Gastroesophageal sphincter (tissue), 3 donors: ENCODE data around the gene NXNL2.

Experiments used
- POLR2AphosphoS5 ChIP-seq: sonication (generic); formaldehyde crosslinking; IDR thresholded peaks from one replicate; pipeline ENCODE4 v1.6.1; 2017; ENCODE audit warnings: antibody characterized with exemption
- TF ChIP-seq, protein P1 (sequence below), 4 experiments: fragments of 200-600 bp in 2 of 4; fragments of 450-650 bp in 2 of 4; sonication (generic) in 1 of 4; IDR thresholded peaks; one replicate each; pipeline ENCODE4 v1.5.1; 2017 to 2019; ENCODE audit warnings: antibody characterized with exemption in 4 of 4, mild to moderate bottlenecking in 2 of 4, moderate library complexity in 2 of 4

DNA sequence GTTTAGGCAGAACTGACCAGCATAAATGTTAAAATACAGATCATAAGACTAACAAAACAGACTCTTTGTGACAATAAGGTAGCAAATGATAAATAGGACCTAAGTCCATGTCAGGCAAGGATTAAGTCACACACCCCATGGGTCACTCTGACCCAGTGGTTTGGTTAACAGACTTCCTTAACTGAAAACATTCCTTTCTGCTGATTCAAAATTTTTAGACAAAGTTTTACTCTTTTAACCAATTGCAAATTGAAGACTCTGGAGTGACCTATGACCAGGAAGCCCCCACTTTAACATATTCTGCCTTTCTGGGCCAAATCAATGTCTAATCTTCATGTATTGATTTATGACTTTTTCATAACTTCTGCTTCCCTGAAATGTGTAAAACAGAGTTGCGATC lies 4.9 kb upstream of the NXNL2 start:
- TF ChIP-seq, protein P1, sequence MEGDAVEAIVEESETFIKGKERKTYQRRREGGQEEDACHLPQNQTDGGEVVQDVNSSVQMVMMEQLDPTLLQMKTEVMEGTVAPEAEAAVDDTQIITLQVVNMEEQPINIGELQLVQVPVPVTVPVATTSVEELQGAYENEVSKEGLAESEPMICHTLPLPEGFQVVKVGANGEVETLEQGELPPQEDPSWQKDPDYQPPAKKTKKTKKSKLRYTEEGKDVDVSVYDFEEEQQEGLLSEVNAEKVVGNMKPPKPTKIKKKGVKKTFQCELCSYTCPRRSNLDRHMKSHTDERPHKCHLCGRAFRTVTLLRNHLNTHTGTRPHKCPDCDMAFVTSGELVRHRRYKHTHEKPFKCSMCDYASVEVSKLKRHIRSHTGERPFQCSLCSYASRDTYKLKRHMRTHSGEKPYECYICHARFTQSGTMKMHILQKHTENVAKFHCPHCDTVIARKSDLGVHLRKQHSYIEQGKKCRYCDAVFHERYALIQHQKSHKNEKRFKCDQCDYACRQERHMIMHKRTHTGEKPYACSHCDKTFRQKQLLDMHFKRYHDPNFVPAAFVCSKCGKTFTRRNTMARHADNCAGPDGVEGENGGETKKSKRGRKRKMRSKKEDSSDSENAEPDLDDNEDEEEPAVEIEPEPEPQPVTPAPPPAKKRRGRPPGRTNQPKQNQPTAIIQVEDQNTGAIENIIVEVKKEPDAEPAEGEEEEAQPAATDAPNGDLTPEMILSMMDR (IDR thresholded peaks at IDR 0.05): no peak
- TF ChIP-seq POLR2AphosphoS5: peak; percentile 31
